AG04450 (cell line): Measurements from ENCODE around the gene NFXL1. TPM values are rescaled to one million over a fixed set of nuclear protein-coding genes. Genes with fewer than 3 reads are reported as not detected.
A peak's percentile ranks its signal among the peaks of the same experiment; 100 is the strongest.

Source experiments
- CTCF ChIA-PET: fragments of 300-600, 350-600 bp; formaldehyde crosslinking; extraction: SDS; loops from one replicate; lab custom pipeline; 2022; ENCODE audit warnings: antibody characterized with exemption, inconsistent platforms; lab: Charles Lee
- POLR2A ChIA-PET: fragments of 350-600 bp; formaldehyde crosslinking; extraction: SDS; loops from one replicate; lab custom pipeline; 2021; ENCODE audit warnings: antibody characterized with exemption, inconsistent platforms; lab: Yijun Ruan, JAX
- DNase-seq: peaks from one replicate; pipeline ENCODE4 v3.0.0-alpha.2; 2011; ENCODE audit warnings: low read depth, low spot score
- H3K27ac ChIP-seq: one replicate; pipeline ENCODE4 v1.5.1; 2012; ENCODE audit warnings: low read depth, low read length, control low read depth
- H3K27me3 ChIP-seq: one replicate; pipeline ENCODE4 v1.6.0; 2012; ENCODE audit warnings: low read length; ENCODE audit not compliant: control insufficient read depth, insufficient read depth
- H3K4me3 ChIP-seq: 2 replicates; pipeline ENCODE4 v1.5.1; 2011; ENCODE audit warnings: mild to moderate bottlenecking, low read depth, low read length, control low read depth
- H3K9me3 ChIP-seq: 2 replicates; pipeline ENCODE4 v1.5.1; 2012; ENCODE audit warnings: low read length; ENCODE audit not compliant: control insufficient read depth, insufficient read depth
- polyA plus RNA-seq: library from polyadenylated mRNA; depleted of rRNA; stranded (reverse); fragments of >200 nt; gene quantifications from 2 replicates; pipeline ENCODE4 v1.2.3, GENCODE V29; 2011
- TF ChIP-seq, protein P1 (sequence below): IDR thresholded peaks from 2 replicates; pipeline ENCODE4 v1.5.1; 2011; ENCODE audit warnings: low read depth, low read length, control low read depth, inconsistent platforms

The NFXL1 gene
- polyA plus RNA-seq, 1 experiment = 18.5 TPM

- CTCF ChIA-PET = interaction anchor here (0.5 to 3.7 kb wide), 11 partner anchors 9 to 794 kb away, joined by 3 to 61 read pairs (median 12); no protein-coding TSS in a partner anchor
Measured at GRCh38 chr4:47837908-47838294, 76.5 kb downstream of the NFXL1 start, which contains the start of gene CORIN. CORIN (minus strand) TSS chr4:47838067; CDS start chr4:47837949, 118 bp downstream.

DNA sequence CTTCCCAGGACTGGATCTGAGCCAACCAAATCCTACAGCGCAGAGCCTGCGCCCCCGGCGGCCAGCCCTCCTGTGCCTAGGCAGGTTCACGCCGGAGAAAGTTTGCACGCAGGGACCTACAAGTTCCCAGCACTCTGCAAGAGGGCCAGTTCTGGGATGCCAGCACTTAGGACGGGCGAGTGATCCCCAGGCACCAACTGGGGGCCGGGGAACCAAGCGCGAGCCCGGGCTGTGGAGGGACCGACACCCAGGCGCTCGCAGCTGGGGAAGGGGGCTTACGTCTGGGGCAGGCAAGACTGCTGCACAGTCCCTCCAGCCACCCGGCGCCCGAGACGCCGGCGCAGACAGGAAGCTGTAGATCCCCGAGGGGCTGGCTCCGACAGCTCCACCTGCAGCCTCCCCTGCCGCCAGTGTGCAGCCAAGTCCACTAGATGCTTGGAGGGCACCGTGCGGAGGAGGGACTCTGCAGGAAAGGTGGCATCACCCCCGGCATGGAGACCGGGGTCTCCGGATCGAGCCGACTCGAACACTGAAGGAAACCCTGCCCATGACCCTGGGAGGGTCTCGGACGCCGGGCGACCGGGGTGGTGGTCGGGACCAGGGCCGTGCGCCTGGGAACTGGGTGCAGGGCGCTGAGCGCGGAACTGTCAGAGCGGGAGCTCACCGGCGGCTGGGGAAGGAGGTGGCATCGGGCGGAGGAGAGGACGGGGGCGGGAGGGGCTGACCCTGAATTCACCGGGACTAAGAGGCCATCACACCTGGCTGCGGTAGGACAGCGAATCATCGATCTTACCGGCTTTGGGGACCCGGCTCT, 77.1 kb downstream of the NFXL1 start:
- H3K4me3 ChIP-seq = peak overlapping the region; percentile 67
- no peaks in the 10 kb centered on the region for H3K9me3 ChIP-seq
- no peak for DNase-seq
- TF ChIP-seq, protein P1, sequence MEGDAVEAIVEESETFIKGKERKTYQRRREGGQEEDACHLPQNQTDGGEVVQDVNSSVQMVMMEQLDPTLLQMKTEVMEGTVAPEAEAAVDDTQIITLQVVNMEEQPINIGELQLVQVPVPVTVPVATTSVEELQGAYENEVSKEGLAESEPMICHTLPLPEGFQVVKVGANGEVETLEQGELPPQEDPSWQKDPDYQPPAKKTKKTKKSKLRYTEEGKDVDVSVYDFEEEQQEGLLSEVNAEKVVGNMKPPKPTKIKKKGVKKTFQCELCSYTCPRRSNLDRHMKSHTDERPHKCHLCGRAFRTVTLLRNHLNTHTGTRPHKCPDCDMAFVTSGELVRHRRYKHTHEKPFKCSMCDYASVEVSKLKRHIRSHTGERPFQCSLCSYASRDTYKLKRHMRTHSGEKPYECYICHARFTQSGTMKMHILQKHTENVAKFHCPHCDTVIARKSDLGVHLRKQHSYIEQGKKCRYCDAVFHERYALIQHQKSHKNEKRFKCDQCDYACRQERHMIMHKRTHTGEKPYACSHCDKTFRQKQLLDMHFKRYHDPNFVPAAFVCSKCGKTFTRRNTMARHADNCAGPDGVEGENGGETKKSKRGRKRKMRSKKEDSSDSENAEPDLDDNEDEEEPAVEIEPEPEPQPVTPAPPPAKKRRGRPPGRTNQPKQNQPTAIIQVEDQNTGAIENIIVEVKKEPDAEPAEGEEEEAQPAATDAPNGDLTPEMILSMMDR = no peak
- no peak overlapping the region for H3K27ac ChIP-seq
- POLR2A ChIA-PET = interaction anchor here (1.0 to 1.3 kb wide), 2 partner anchors 15 to 169 kb away, joined by 4 read pairs; no protein-coding TSS in a partner anchor
- H3K27me3 ChIP-seq = no peaks in the 10 kb centered on the region
- CTCF ChIA-PET = interaction anchor here (0.5 to 3.7 kb wide), 52 partner anchors 10 to 794 kb away, joined by 3 to 61 read pairs (median 5); partner anchors contain the start of genes ATP10D and NFXL1

More at GRCh38 chr4:47837908-47838294, 76.5 kb downstream of the NFXL1 start, which contains the start of gene CORIN:
- Histone ChIP-seq H3K4me3 (peak within 1 kb of the TSS; percentile 67), H3K9me3 (no peaks in the 10 kb centered on the region), H3K27ac (no peak within 1 kb of the TSS), H3K27me3 (no peaks in the 10 kb centered on the region)
- no peak for DNase-seq
- POLR2A ChIA-PET = no interaction called here
- TF ChIP-seq, protein P1 = no peak

DNA sequence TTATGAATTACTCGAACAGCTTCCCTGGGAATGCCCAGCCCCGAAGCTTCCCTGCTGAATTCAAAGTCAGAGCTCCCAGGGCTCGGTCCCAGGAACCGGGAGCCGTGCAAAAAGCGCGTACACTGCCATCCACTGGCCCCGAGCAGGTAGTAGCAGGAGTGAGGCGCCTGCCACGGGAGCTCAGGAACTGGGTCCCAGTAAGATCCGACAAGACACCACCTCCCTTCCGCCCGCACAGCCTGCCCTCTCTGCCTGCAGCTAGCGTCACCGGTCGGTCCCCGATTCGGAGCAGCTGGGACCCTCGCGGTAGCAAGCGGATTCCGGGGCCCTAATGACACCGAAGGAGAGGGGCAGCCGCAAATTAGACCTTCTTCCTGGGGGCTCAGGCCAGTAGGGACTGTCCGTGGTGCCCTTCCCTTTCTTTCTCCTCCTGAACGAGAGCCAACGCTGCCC, 77.7 kb downstream of the NFXL1 start:
- no peaks in the 10 kb centered on the region for H3K9me3 ChIP-seq
- TF ChIP-seq, protein P1 = peak; percentile 81
- H3K27ac ChIP-seq = no peak overlapping the region
- H3K27me3 ChIP-seq = no peaks in the 10 kb centered on the region
- ChIA-PET POLR2A (interaction anchor here (1.0 to 1.3 kb wide), 4 partner anchors 16 to 168 kb away, joined by 3 to 4 read pairs (median 4); partner anchors contain the start of gene NFXL1), CTCF (interaction anchor here (0.6 to 3.7 kb wide), 57 partner anchors 10 to 351 kb away, joined by 3 to 61 read pairs (median 4); partner anchors contain the start of genes ATP10D and NFXL1)
- DNase-seq = peak; percentile 60
- peak overlapping the region; percentile 67 for H3K4me3 ChIP-seq

GRCh38 chr4:47835494-47835893, 78.9 kb downstream of the NFXL1 start:
- H3K9me3 ChIP-seq = no peaks in the 10 kb centered on the region
- DNase-seq = no peak
- TF ChIP-seq, protein P1 = no peak
- POLR2A ChIA-PET = interaction anchor here (1.0 to 1.1 kb wide), 2 partner anchors 20 to 79 kb away, joined by 3 to 4 read pairs; partner anchors contain the start of gene NFXL1
- no peak overlapping the region for H3K27ac ChIP-seq
- H3K27me3 ChIP-seq = no peaks in the 10 kb centered on the region
- H3K4me3 ChIP-seq = no peak overlapping the region
- CTCF ChIA-PET = interaction anchor here (1.0 to 3.7 kb wide), 17 partner anchors 9 to 193 kb away, joined by 3 to 61 read pairs (median 12); no protein-coding TSS in a partner anchor
